ENCODE measurements around the gene COMTD1.

Gene COMTD1

DNA sequence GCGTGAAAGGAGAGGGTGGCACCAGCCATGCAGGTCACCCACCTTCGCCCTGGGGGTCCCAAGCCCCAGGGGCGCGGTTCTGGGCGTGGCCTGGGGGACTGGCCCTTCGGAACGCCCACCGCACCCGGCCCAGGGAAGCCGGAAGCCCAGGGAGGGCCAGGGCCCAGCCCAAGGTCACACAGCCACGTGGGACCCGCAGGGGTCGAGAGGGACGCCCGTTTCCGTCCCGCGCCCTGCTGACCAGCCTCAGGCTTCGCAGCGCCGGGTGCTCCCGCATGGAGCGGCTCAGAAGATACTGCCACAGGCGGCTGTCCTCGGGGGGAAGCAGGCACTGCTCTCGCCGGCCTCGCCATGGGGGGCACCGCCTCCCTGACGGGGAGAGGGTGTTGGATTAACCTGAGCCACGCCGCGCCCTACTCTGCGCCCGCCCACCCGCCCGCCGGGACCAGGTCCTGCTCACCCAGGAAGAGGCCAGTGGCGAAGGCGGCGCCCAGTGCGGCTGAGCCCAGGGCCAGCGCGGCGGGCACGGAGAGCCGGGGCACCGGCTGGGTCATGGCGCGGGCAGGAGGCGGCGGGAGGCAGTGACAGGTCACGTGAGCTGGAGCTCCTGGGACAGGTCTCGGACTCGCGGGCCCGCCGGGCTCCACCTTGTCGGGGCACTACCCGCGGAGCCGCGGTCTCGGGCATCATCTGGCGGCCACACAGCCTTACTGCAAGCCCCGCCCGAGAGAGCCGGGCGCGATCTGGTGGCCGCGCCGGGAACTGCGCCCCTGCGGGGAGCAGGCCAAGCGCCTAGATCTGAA lies at the start of gene COMTD1:
Gene COMTD1 (minus strand): TSS at position 583 of the 803 bp plus-strand sequence. CDS start 29 bp downstream, at position 554.
- DNase-seq (ENCODE audit: low read depth in 4 of 4, low spot score in 1 of 4), result peak; percentile 83 to 93 (median 86)

- DNase-seq (ENCODE audit: low read depth in 4 of 4, low spot score in 1 of 4), result no peak
These were observed 48.1 kb upstream of the COMTD1 start for GRCh38 chr10:75283671-75284470.

DNA sequence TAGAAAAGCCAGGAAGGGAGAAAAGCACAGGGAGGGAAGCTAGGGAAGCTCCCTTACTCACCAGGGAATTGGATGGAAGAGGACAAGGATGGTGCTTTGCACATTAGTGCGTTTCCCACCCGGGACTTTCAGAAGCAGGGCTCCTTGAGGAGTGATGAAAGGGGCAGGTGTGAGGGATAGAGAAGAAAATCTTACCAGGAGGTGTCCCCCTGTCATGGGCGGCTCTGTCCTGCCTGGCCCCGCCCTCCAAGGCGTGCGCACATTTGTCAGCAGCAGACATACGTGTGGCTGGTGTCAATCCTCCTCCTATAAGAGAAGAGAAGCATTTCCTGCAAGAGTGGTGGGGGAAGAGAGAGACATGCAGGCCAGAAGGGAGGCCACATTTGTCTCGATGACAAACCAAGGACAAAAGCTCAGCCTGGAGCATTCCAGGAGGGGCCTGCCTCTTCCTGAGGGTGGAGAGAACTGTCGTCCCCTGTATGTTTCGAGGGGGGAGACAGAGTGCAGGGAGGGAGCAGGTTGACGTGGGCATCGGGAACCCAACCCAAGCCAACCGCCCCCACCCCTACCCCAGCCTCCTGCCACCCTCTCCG lies 47.4 kb upstream of the COMTD1 start:
- DNase-seq (ENCODE audit: low read depth in 4 of 4, low spot score in 1 of 4), result no peak

DNA sequence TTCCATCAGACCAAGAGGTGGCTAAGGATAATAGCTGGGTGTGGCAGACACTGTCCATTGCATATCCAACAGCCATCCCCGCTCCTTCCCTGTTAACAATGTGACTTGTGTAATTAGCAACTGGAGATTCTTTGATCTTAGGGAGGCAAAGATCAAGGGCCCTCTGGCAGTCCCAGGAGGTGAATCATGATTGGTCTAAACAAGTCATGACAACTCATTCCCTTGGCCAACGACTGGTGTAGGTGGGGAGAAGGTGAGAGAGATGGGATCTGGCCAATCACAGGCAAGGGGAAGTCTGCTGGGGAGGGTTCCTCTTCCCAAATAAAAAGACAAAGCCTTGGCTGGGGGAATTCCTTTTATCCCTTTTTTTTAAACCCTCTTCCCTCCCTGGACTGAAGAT lies 46.2 kb upstream of the COMTD1 start:
- DNase-seq (ENCODE audit: low read depth in 4 of 4, low spot score in 1 of 4), result no peak

DNA sequence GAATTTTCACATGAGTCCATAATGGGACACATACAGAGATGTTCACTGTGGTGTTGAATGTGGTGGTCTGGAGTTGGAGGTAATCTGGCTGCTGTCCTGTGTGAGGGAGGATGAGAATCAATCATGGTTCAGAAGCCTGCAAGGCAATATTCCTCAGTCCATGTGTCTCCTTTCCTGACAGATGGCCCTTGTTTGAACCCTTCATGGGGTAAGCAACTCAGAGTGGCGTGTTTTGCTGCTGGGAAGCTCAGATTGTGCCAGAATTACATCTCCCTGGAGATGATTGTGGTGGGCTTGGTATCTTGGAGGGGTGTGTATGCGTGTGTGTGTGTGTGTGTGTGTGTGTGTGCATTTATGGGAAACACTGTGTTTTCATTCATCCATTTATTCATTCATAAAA lies 44.5 kb upstream of the COMTD1 start:
- DNase-seq (ENCODE audit: low read depth in 4 of 4, low spot score in 1 of 4), result no peak

- DNase-seq (ENCODE audit: low read depth in 4 of 4, low spot score in 1 of 4), result no peak
These were observed 40.5 kb upstream of the COMTD1 start for GRCh38 chr10:75276069-75276872.

DNA sequence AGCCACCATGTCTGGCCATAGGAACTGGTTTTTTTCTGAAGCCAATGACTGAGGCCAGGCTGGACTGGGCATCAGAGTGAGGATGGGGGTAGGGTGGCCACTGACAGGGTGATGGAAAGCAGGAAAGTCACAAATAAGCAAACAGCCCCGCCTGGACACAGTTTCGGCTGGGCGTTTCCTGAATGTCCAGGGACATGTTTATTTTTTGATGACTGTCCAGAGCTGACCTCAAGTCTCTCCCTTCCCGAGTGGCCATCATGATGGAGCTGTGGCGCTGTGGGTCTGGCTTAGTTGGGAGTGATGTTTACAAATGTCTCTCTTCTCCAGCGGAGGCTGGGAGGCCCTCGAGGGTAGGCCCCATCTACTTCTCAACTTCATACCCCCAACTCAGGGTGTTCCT lies 37.1 kb upstream of the COMTD1 start:
- no peak for DNase-seq (ENCODE audit: low read depth in 4 of 4, low spot score in 1 of 4)

DNA sequence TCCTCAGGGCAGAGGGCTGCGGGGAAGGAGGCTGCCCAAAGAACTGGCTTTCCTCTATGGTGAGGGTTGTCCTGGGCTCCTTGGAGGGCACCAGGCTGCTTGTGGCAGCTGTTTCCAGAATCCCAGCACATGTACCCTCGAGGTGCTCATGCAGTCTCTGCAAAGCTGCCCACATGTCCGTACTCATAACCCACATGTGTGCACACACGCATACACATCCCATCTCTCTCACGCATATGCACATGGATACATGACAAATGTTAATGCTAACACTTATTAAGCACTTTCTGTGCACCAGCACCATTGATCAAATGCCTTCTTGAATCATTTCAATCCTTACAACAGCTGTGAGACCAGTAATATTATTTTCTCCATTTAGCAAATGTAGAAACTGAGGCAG lies 36.3 kb upstream of the COMTD1 start:
- no peak for DNase-seq (ENCODE audit: low read depth in 4 of 4, low spot score in 1 of 4)

GRCh38 chr10:75269605-75270004 lies 33.8 kb upstream of the COMTD1 start:
- DNase-seq (ENCODE audit: low read depth in 4 of 4, low spot score in 1 of 4), result no peak

GRCh38 chr10:75266945-75267344 lies 31.2 kb upstream of the COMTD1 start:
- DNase-seq (ENCODE audit: low read depth in 4 of 4, low spot score in 1 of 4), result no peak

- DNase-seq (ENCODE audit: low read depth in 4 of 4, low spot score in 1 of 4), result no peak
These were observed 30.1 kb upstream of the COMTD1 start for GRCh38 chr10:75265856-75266255.

DNA sequence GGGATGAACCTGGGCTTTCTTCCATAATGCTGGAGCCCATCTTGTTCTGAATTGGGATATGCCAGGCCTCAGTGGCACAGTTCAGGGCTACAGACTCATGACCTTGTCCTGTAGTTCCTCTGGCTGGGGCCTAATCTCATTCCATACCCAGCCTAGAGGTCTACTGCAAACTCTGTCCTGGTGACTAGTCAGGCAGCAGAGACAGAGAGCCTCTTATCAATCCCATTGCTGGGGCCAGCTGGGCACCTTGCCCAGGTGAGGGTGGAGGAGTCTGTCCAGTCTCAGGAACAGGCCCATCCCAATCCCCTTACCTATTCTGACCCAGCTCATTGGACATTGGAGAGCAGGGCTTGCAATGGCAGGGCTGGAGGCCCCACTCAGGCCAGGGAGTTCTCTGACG lies 28.0 kb upstream of the COMTD1 start:
- no peak for DNase-seq (ENCODE audit: low read depth in 4 of 4, low spot score in 1 of 4)

DNA sequence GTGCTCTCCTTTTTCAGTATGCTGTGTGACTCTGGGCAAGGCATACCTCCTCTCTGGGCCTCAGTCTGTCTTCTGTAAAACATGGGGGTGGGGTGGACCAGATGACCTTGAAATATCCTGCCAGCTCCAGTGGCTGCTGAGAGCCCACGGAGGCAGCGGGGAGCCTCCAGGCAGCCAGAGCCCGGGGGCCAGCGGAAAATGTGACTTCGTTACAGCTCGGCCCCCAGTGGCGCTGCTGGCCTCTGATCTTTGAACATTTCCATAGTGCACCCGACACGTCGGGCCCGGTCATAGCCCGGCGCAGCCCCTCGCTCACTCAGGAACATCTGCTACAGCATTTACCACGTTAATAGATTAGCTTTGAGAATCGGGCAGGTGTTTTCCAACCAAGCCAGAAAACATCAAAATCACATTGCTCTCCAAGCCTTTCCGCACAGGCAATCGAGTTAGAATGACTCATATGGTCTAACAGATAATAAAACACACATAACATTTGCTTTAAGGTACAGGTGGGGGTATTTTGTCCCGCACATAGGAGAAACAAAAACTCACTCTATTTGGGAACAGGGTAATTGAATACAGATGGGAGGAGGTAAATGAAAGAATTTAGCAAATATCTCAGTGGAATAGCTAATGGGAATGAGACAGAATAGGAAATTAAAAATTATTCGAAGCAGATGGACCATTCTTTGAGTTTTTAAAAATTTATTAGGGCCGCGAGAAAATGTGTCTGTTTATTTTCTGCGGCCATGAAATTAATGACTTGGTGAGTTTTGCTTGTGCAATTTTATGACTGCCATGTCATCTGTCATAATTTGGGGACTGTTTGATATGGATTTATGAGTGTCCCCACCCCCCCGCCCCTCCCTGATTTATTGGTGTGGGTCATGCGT lies 26.3 kb upstream of the COMTD1 start:
- DNase-seq (ENCODE audit: low read depth in 4 of 4, low spot score in 1 of 4), result no peak

GRCh38 chr10:75260990-75261389 lies 25.2 kb upstream of the COMTD1 start:
- DNase-seq (ENCODE audit: low read depth in 4 of 4, low spot score in 1 of 4), result no peak

DNA sequence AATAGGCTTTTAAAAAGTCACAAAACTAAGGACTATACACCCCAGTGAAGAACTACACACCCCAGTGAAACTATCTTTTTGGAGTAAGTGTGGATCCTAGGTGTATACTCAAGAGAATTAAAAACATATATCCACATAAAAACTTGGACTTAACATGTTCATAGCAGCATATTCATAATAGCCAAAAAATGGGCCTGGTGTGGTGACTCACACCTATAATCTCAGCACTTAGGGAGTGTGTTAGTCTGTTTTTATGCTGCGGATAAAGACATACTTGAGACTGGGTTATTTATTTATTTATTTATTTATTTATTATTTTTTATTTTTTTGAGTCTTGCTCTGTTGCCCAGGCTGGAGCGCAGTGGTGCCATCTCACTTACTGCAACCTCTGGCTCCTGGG lies 19.0 kb upstream of the COMTD1 start:
- no peak for DNase-seq (ENCODE audit: low read depth in 4 of 4, low spot score in 1 of 4)

- no peak for DNase-seq (ENCODE audit: low read depth in 4 of 4, low spot score in 1 of 4)
These were observed 17.8 kb upstream of the COMTD1 start for GRCh38 chr10:75253281-75254220.

GRCh38 chr10:75250934-75251333 lies 15.2 kb upstream of the COMTD1 start:
- DNase-seq (ENCODE audit: low read depth in 4 of 4, low spot score in 1 of 4), result no peak

DNA sequence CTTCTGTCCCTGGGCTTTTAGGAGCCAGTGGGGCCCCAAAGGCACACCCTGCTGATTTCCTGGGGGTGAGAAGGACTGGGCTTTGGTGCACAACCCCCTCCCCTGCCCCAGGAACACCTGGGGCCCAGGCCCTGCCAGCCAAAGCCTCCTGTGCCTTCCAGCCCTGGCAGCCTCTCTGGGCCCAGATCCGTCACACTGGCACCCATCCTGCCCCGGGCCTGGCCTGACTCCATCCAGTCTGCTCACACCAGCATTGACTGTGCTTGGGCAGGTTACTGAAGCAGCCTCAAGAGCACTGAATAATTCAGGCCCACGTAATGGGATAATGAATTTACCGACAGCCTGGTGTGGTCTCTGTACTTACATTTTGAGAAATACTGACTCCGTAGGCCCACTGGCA lies 12.0 kb upstream of the COMTD1 start:
- DNase-seq (ENCODE audit: low read depth in 4 of 4, low spot score in 1 of 4), result no peak

GRCh38 chr10:75246506-75246905 lies 10.7 kb upstream of the COMTD1 start:
- no peak for DNase-seq (ENCODE audit: low read depth in 4 of 4, low spot score in 1 of 4)
